Breast epithelium (tissue), 4 donors: Measurements from ENCODE around the gene BTBD6. TPM values are rescaled to one million over a fixed set of nuclear protein-coding genes. Genes with fewer than 3 reads are reported as not detected.

Experiments
- DNase-seq, 2 donors: peaks; one replicate each; pipeline ENCODE4 v3.0.0-alpha.2; 2019; ENCODE audit warnings: low spot score in 2 of 2
- H3K27ac ChIP-seq, 2 donors: fragments of 200-600 bp; sonication (generic) in 1 of 2; one replicate each; pipeline ENCODE4 v1.5.1; 2016 to 2019; ENCODE audit warnings: mild to moderate bottlenecking in 1 of 2
- H3K27me3 ChIP-seq, 2 donors: fragments of 200-600 bp; sonication (generic) in 1 of 2; one replicate each; pipeline versions ENCODE4 v1.5.1 to v1.6.0; 2017 to 2019; ENCODE audit warnings: control low read depth in 1 of 2, mild to moderate bottlenecking in 1 of 2
- H3K36me3 ChIP-seq: fragments of 200-600 bp; one replicate; pipeline ENCODE4 v1.5.1; 2019
- H3K4me1 ChIP-seq, 2 donors: fragments of 200-600 bp; sonication (generic); one replicate each; pipeline ENCODE4 v1.5.1; 2016 to 2019; ENCODE audit warnings: control low read depth in 1 of 2
- H3K4me3 ChIP-seq, 3 donors: fragments of 200-600 bp; sonication (generic); 1 replicate in 2 of 3; 2 replicates in 1 of 3; pipeline ENCODE4 v1.5.1; 2016 to 2019; ENCODE audit warnings: mild to moderate bottlenecking in 3 of 3, moderate library complexity in 2 of 3
- H3K9me3 ChIP-seq, 2 donors: fragments of 200-600 bp; sonication (generic) in 1 of 2; one replicate each; pipeline ENCODE4 v1.5.1; 2016 to 2019; ENCODE audit warnings: control low read depth in 1 of 2
- POLR2A ChIP-seq: fragments of 450-650 bp; IDR thresholded peaks from one replicate; pipeline ENCODE4 v1.6.1; 2016; ENCODE audit warnings: antibody characterized with exemption, mild to moderate bottlenecking, moderate library complexity
- POLR2AphosphoS5 ChIP-seq, 3 donors: sonication (generic); formaldehyde crosslinking; IDR thresholded peaks; one replicate each; pipeline ENCODE4 v1.6.1; 2017; ENCODE audit warnings: antibody characterized with exemption in 3 of 3
- intact Hi-C: fragments of 100-400 bp; cut with DNase I; formaldehyde crosslinking; loops from one replicate; pipeline ENCODE4 v1.15.1; 2023; ENCODE audit warnings: low total_unique reads
- total RNA-seq, 3 donors: library from RNA; depleted of rRNA; stranded (reverse); fragments of >200 nt; gene quantifications; one replicate each; pipeline ENCODE4 v1.1.0, GENCODE V29; 2016
- TF ChIP-seq, protein P1 (sequence below), 3 donors: fragments of 450-650 bp; IDR thresholded peaks; one replicate each; pipeline ENCODE4 v1.5.1; 2016 to 2017; ENCODE audit warnings: antibody characterized with exemption in 3 of 3, mild to moderate bottlenecking in 3 of 3, moderate library complexity in 3 of 3

Gene BTBD6
- total RNA-seq, 3 donors from 2014 or later: 37.0 to 86.1 (median 41.0) TPM

DNA sequence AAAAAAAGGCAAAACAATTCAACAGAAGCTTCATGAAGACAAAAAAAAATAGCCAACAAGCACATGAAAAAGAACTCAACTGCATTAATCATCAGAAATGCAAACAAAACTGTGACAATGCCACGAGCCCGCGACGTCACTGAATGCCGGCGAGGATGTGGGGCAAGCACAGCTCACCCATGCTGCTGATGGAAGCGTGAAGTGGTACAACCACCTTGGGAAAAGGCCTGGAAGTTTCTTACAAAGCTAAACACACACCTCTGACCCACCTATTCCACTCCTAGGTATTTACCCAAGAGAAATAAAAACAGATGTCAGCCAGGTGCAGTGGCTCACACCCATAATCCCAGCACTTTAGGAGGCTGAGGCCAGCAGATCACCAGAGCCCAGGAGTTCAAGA lies 10.5 kb downstream of the BTBD6 start:
- H3K27me3 ChIP-seq: no peaks in the 10 kb centered on the region
- no peak overlapping the region for H3K4me3 ChIP-seq
- intact Hi-C loops: no loop called here
- no peak overlapping the region for H3K27ac ChIP-seq
- H3K36me3 ChIP-seq: no peaks in the 10 kb centered on the region
- H3K4me1 ChIP-seq: no peaks in the 10 kb centered on the region
- TF ChIP-seq POLR2AphosphoS5 (IDR thresholded peaks at IDR 0.05): no peak
- TF ChIP-seq, protein P1, sequence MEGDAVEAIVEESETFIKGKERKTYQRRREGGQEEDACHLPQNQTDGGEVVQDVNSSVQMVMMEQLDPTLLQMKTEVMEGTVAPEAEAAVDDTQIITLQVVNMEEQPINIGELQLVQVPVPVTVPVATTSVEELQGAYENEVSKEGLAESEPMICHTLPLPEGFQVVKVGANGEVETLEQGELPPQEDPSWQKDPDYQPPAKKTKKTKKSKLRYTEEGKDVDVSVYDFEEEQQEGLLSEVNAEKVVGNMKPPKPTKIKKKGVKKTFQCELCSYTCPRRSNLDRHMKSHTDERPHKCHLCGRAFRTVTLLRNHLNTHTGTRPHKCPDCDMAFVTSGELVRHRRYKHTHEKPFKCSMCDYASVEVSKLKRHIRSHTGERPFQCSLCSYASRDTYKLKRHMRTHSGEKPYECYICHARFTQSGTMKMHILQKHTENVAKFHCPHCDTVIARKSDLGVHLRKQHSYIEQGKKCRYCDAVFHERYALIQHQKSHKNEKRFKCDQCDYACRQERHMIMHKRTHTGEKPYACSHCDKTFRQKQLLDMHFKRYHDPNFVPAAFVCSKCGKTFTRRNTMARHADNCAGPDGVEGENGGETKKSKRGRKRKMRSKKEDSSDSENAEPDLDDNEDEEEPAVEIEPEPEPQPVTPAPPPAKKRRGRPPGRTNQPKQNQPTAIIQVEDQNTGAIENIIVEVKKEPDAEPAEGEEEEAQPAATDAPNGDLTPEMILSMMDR (IDR thresholded peaks at IDR 0.05): no peak
- no peak for TF ChIP-seq POLR2A
- no peaks in the 10 kb centered on the region for H3K9me3 ChIP-seq
- DNase-seq: no peak

DNA sequence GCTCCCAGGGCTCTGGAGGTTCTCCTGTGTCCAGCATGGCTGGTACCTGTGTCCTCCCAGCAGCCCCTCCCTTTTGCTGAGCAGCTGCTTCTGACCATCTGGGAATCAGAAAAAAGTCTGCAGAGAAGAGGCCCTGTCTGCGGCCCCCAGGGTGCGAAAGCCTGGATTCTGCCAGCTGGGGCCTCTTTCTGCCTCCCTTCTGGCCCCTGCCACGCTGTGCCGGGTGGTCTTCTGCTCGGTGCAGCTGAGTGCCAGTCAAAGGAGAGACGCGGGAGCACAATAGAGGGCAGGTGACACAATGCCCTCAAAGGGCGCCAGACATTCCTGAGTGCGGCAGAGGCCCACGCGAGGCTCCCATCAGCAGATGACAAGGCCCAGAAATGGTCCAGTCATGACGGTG lies 12.6 kb downstream of the BTBD6 start:
- TF ChIP-seq POLR2AphosphoS5 (IDR thresholded peaks at IDR 0.05) (no peak), POLR2A (no peak)
- Histone ChIP-seq H3K4me1 (no peaks in the 10 kb centered on the region), H3K36me3 (no peaks in the 10 kb centered on the region), H3K27ac (no peak overlapping the region), H3K27me3 (no peaks in the 10 kb centered on the region), H3K4me3 (no peak overlapping the region), H3K9me3 (no peaks in the 10 kb centered on the region)
- intact Hi-C loops: no loop called here
- no peak for DNase-seq

DNA sequence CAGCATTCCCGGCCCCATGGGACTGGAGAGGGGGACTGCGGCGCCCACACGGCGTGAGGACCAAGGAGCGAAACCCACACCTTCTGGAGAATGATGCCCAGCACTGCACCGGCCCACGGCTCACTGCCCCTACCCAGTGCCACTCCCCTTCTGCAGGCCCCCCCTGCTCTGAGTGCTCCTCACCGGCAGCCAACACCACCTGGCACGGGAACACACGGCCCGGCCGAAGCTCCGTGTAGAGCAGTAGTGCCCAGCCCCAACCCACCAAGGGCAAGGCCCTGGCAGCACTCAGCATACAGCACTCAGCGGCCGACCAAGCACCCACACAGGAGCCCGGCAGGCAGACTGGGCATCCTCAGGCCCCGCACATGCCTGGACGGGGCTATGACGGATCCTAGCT lies 13.4 kb downstream of the BTBD6 start:
- Histone ChIP-seq H3K4me1 (no peaks in the 10 kb centered on the region), H3K9me3 (no peaks in the 10 kb centered on the region), H3K36me3 (no peaks in the 10 kb centered on the region), H3K27me3 (no peaks in the 10 kb centered on the region), H3K27ac (no peak overlapping the region), H3K4me3 (no peak overlapping the region)
- intact Hi-C loops: no loop called here
- DNase-seq: no peak
- TF ChIP-seq POLR2A (no peak), POLR2AphosphoS5 (IDR thresholded peaks at IDR 0.05) (no peak)
- TF ChIP-seq, protein P1 (IDR thresholded peaks at IDR 0.05): no peak

DNA sequence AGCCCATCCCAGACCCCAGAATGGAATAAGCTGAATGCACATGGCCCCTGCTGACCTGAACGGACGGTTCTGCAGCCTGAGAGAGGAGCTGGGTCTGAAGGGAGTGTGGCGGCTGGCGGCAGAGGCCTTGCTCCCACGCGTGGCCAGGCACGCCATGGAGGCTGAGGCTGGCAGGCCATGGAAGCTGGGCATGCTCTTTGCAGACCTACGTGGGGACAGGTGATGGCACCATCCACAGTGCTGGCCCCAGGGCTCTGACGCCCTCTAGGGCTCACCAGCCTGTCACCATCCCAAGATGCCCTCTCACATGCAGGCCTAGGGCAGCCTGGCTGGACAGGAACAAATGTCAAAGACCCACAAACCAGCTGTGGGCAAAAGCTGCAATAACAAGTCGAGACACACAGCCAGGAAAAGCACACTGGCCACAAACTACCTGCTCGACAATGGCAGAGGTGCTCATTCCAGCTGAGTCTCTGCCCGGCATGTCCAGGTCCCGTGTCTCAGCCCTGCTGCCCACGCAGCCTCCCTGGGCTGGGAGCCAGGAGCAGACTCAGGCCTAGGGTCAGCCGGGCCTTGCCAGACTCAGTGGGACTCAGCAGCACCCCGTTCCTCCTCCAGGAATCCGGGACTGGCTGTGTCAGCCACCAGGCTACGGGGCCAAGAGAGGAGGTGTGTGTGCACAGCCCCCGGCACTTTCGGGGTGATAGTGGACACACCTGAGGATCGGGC lies 19.7 kb downstream of the BTBD6 start:
- no peaks in the 10 kb centered on the region for H3K36me3 ChIP-seq
- TF ChIP-seq POLR2AphosphoS5 (IDR thresholded peaks at IDR 0.05): no peak
- TF ChIP-seq POLR2A: no peak
- TF ChIP-seq, protein P1 (IDR thresholded peaks at IDR 0.05): no peak
- no peaks in the 10 kb centered on the region for H3K27me3 ChIP-seq
- H3K4me1 ChIP-seq: no peaks in the 10 kb centered on the region
- peak overlapping the region; percentile 9 to 21 for H3K27ac ChIP-seq
- H3K4me3 ChIP-seq: no peak overlapping the region
- intact Hi-C loops: no loop called here
- DNase-seq: no peak
- H3K9me3 ChIP-seq: no peaks in the 10 kb centered on the region

DNA sequence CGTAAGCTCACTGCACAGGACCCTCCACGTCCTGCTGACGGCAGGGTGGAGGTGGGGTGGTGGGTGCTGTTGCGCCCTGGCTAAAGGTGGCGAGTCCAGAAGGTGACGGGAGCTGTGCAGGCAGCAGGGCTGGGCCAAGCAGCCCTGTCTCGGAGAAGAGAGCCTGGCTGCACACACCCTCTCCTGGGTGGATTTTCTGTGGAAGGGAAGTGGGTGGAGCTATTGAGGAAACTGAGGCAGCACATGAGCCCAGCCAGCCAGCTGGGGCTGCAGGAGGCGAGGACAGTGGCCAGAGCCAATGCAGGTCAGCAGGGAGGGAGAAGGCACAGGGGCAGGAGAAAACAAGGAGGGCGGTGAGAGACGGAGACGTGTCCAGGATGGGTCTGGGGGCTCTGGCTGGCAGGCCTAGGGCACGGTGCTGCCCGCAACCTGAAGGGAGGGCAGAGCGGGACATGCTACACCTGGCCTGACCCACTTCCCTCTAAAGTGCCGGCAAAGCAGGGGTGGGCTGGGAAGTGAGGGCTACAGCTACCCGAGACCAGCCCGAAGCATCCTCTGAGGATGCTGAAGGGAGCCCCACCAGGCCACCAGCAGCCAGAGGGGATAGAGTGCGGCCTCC lies 20.5 kb downstream of the BTBD6 start:
- Histone ChIP-seq H3K36me3 (no peaks in the 10 kb centered on the region), H3K9me3 (no peaks in the 10 kb centered on the region), H3K4me3 (no peak overlapping the region), H3K4me1 (no peaks in the 10 kb centered on the region), H3K27ac (peak overlapping the region in 1 of 2 donors; percentile 9), H3K27me3 (no peaks in the 10 kb centered on the region)
- TF ChIP-seq POLR2A (no peak), POLR2AphosphoS5 (IDR thresholded peaks at IDR 0.05) (no peak)
- TF ChIP-seq, protein P1 (IDR thresholded peaks at IDR 0.05): no peak
- DNase-seq: no peak
- intact Hi-C loops: no loop called here
